Measurements from ENCODE around the gene KDM3B. TPM values are rescaled to one million over a fixed set of nuclear protein-coding genes. Genes with fewer than 3 reads are reported as not detected.

KDM3B gene
- polyA plus RNA-seq, 4 donors, result 18.6 to 63.2 (median 25.2) TPM

DNA sequence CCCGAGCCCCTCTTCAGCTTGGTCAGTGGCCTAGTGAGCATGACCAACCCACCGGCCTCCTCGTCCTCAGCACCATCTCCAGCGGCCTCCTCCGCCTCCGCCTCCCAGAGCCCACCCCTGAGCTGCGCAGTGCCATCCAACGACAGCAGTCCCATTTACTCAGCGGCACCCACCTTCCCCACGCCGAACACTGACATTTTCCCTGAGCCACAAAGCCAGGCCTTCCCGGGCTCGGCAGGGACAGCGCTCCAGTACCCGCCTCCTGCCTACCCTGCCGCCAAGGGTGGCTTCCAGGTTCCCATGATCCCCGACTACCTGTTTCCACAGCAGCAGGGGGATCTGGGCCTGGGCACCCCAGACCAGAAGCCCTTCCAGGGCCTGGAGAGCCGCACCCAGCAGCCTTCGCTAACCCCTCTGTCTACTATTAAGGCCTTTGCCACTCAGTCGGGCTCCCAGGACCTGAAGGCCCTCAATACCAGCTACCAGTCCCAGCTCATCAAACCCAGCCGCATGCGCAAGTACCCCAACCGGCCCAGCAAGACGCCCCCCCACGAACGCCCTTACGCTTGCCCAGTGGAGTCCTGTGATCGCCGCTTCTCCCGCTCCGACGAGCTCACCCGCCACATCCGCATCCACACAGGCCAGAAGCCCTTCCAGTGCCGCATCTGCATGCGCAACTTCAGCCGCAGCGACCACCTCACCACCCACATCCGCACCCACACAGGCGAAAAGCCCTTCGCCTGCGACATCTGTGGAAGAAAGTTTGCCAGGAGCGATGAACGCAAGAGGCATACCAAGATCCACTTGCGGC lies 114.6 kb downstream of the KDM3B start:
- Histone ChIP-seq H3K27me3 (ENCODE audit: control insufficient read depth in 3 of 3, insufficient read depth in 3 of 3, low read length in 3 of 3) (peaks cover 0 to 4% (median 0%) of the 10 kb centered on the region in 3 donors), H3K27ac (ENCODE audit: low read depth in 1 of 3, low read length in 2 of 3) (no peak overlapping the region), H3K4me3 (ENCODE audit: low read depth in 1 of 3, low read length in 3 of 3) (peak overlapping the region in 2 of 3 donors; percentile 84 to 85), H3K36me3 (ENCODE audit: control insufficient read depth in 3 of 3, insufficient read depth in 2 of 3, low read depth in 1 of 3, low read length in 3 of 3) (peaks cover 0 to 19% (median 3%) of the 10 kb centered on the region in 3 donors), H3K4me1 (ENCODE audit: control insufficient read depth in 3 of 3, insufficient read depth in 2 of 3, low read depth in 1 of 3, low read length in 2 of 3) (peaks cover 0 to 18% (median 8%) of the 10 kb centered on the region in 3 donors), H3K9me3 (ENCODE audit: control insufficient read depth in 2 of 2, insufficient read depth in 1 of 2, low read depth in 1 of 2, low read length in 1 of 2) (no peaks in the 10 kb centered on the region)
- 93 to 95% (median 93%) methylated on average over 45 of the region's 45 CpGs for WGBS, 3 donors
- DNase-seq (no peak), FAIRE-seq (no peak)

DNA sequence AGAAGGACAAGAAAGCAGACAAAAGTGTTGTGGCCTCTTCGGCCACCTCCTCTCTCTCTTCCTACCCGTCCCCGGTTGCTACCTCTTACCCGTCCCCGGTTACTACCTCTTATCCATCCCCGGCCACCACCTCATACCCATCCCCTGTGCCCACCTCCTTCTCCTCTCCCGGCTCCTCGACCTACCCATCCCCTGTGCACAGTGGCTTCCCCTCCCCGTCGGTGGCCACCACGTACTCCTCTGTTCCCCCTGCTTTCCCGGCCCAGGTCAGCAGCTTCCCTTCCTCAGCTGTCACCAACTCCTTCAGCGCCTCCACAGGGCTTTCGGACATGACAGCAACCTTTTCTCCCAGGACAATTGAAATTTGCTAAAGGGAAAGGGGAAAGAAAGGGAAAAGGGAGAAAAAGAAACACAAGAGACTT lies 115.2 kb downstream of the KDM3B start:
- no peak for FAIRE-seq
- Histone ChIP-seq H3K27ac (ENCODE audit: low read depth in 1 of 3, low read length in 2 of 3) (no peak overlapping the region), H3K4me3 (ENCODE audit: low read depth in 1 of 3, low read length in 3 of 3) (peak overlapping the region in 1 of 3 donors; percentile 6), H3K36me3 (ENCODE audit: control insufficient read depth in 3 of 3, insufficient read depth in 2 of 3, low read depth in 1 of 3, low read length in 3 of 3) (peaks cover 0 to 19% (median 3%) of the 10 kb centered on the region in 3 donors), H3K4me1 (ENCODE audit: control insufficient read depth in 3 of 3, insufficient read depth in 2 of 3, low read depth in 1 of 3, low read length in 2 of 3) (peaks cover 0 to 18% (median 8%) of the 10 kb centered on the region in 3 donors), H3K27me3 (ENCODE audit: control insufficient read depth in 3 of 3, insufficient read depth in 3 of 3, low read length in 3 of 3) (peaks cover 0 to 4% (median 0%) of the 10 kb centered on the region in 3 donors), H3K9me3 (ENCODE audit: control insufficient read depth in 2 of 2, insufficient read depth in 1 of 2, low read depth in 1 of 2, low read length in 1 of 2) (no peaks in the 10 kb centered on the region)
- WGBS, 3 donors, result 90 to 96% (median 94%) methylated on average over 14 of the region's 14 CpGs
- DNase-seq, result peak in 1 of 2 donors; percentile 51

DNA sequence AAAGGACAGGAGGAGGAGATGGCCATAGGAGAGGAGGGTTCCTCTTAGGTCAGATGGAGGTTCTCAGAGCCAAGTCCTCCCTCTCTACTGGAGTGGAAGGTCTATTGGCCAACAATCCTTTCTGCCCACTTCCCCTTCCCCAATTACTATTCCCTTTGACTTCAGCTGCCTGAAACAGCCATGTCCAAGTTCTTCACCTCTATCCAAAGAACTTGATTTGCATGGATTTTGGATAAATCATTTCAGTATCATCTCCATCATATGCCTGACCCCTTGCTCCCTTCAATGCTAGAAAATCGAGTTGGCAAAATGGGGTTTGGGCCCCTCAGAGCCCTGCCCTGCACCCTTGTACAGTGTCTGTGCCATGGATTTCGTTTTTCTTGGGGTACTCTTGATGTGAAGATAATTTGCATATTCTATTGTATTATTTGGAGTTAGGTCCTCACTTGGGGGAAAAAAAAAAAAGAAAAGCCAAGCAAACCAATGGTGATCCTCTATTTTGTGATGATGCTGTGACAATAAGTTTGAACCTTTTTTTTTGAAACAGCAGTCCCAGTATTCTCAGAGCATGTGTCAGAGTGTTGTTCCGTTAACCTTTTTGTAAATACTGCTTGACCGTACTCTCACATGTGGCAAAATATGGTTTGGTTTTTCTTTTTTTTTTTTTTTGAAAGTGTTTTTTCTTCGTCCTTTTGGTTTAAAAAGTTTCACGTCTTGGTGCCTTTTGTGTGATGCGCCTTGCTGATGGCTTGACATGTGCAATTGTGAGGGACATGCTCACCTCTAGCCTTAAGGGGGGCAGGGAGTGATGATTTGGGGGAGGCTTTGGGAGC lies 115.9 kb downstream of the KDM3B start:
- FAIRE-seq, result no peak
- Histone ChIP-seq H3K27me3 (ENCODE audit: control insufficient read depth in 3 of 3, insufficient read depth in 3 of 3, low read length in 3 of 3) (peaks cover 0 to 4% (median 0%) of the 10 kb centered on the region in 3 donors), H3K36me3 (ENCODE audit: control insufficient read depth in 3 of 3, insufficient read depth in 2 of 3, low read depth in 1 of 3, low read length in 3 of 3) (peaks cover 0 to 19% (median 3%) of the 10 kb centered on the region in 3 donors), H3K4me1 (ENCODE audit: control insufficient read depth in 3 of 3, insufficient read depth in 2 of 3, low read depth in 1 of 3, low read length in 2 of 3) (peaks cover 0 to 15% (median 8%) of the 10 kb centered on the region in 3 donors), H3K9me3 (ENCODE audit: control insufficient read depth in 2 of 2, insufficient read depth in 1 of 2, low read depth in 1 of 2, low read length in 1 of 2) (no peaks in the 10 kb centered on the region), H3K27ac (ENCODE audit: low read depth in 1 of 3, low read length in 2 of 3) (no peak overlapping the region), H3K4me3 (ENCODE audit: low read depth in 1 of 3, low read length in 3 of 3) (peak overlapping the region in 1 of 3 donors; percentile 6)
- WGBS, 3 donors, result 83 to 95% (median 87%) methylated on average over 7 of the region's 7 CpGs
- DNase-seq, result peak in 1 of 2 donors; percentile 67

DNA sequence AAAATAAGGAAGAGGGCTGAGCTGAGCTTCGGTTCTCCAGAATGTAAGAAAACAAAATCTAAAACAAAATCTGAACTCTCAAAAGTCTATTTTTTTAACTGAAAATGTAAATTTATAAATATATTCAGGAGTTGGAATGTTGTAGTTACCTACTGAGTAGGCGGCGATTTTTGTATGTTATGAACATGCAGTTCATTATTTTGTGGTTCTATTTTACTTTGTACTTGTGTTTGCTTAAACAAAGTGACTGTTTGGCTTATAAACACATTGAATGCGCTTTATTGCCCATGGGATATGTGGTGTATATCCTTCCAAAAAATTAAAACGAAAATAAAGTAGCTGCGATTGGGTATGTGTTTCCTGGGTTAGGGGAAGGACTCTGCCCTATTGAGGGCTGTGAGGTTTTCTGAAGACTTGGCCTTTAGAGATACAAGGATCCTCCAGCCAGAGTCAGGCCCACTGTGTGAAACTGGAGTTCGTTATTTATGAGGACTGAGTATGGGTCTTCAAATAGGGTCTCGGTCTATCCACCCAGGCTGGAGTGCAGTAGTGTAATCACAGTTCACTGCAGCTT lies 116.6 kb downstream of the KDM3B start:
- peak overlapping the region in 1 of 3 donors; percentile 41 for H3K27ac ChIP-seq (ENCODE audit: low read depth in 1 of 3, low read length in 2 of 3)
- peak in 1 of 2 donors; percentile 81 for DNase-seq

DNA sequence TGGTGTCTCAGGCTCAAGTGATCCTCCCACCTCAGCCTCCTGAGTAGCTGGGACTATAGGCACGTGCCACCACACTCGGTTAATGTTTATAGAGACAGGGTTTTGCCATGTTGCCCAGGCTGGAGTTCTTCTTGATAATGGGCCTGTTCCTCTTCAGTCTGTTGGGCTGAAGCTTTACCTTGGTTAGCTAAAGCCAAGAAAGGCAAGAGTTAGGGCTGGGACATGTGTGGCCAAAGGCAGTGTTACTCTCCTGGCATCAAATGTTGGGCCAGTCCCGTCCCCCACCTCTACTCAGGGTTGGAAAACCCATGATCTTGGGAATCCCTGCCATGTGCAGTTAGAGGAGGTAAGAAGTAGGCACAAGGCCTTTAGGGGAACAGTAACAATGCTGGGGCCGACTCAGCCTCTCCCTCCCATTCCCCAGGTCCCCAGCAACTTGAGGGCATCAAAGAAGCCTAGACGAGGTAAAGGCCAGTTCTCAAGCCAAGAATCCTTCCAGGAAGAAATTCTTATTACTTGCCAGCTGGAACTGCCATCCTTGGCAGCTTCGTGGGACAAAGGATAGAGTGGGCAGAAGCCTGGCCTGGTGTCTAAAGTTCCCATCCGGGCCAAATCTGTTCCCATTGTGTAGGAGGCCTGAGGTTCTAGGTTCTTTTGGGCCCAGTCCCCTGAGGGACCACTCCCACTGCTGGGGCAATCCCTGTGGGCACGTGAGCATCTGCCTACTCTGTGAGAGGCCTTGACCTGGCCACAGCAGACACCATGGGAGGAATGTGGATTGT lies 117.2 kb downstream of the KDM3B start:
- Histone ChIP-seq H3K4me1 (ENCODE audit: control insufficient read depth in 3 of 3, insufficient read depth in 2 of 3, low read depth in 1 of 3, low read length in 2 of 3) (peaks cover 0 to 12% (median 8%) of the 10 kb centered on the region in 3 donors), H3K9me3 (ENCODE audit: control insufficient read depth in 2 of 2, insufficient read depth in 1 of 2, low read depth in 1 of 2, low read length in 1 of 2) (no peaks in the 10 kb centered on the region), H3K36me3 (ENCODE audit: control insufficient read depth in 3 of 3, insufficient read depth in 2 of 3, low read depth in 1 of 3, low read length in 3 of 3) (peaks cover 0 to 19% (median 3%) of the 10 kb centered on the region in 3 donors), H3K4me3 (ENCODE audit: low read depth in 1 of 3, low read length in 3 of 3) (no peak overlapping the region), H3K27me3 (ENCODE audit: control insufficient read depth in 3 of 3, insufficient read depth in 3 of 3, low read length in 3 of 3) (peaks cover 0 to 4% (median 0%) of the 10 kb centered on the region in 3 donors), H3K27ac (ENCODE audit: low read depth in 1 of 3, low read length in 2 of 3) (peak overlapping the region in 1 of 3 donors; percentile 41)
- no peak for FAIRE-seq
- peak in 1 of 2 donors; percentile 85 for DNase-seq
- WGBS, 3 donors, result 70 to 74% (median 71%) methylated on average over 8 of the region's 8 CpGs

More for the DNA sequence above, 116.6 kb downstream of the KDM3B start:
- no peak for FAIRE-seq
- WGBS, 3 donors, result 90 to 95% (median 92%) methylated on average over 8 of the region's 8 CpGs
- H3K4me1 ChIP-seq (ENCODE audit: control insufficient read depth in 3 of 3, insufficient read depth in 2 of 3, low read depth in 1 of 3, low read length in 2 of 3), result peaks cover 0 to 12% (median 8%) of the 10 kb centered on the region in 3 donors
- peaks cover 0 to 19% (median 3%) of the 10 kb centered on the region in 3 donors for H3K36me3 ChIP-seq (ENCODE audit: control insufficient read depth in 3 of 3, insufficient read depth in 2 of 3, low read depth in 1 of 3, low read length in 3 of 3)
- no peaks in the 10 kb centered on the region for H3K9me3 ChIP-seq (ENCODE audit: control insufficient read depth in 2 of 2, insufficient read depth in 1 of 2, low read depth in 1 of 2, low read length in 1 of 2)
- no peak overlapping the region for H3K4me3 ChIP-seq (ENCODE audit: low read depth in 1 of 3, low read length in 3 of 3)
- H3K27me3 ChIP-seq (ENCODE audit: control insufficient read depth in 3 of 3, insufficient read depth in 3 of 3, low read length in 3 of 3), result peaks cover 0 to 4% (median 0%) of the 10 kb centered on the region in 3 donors

DNA sequence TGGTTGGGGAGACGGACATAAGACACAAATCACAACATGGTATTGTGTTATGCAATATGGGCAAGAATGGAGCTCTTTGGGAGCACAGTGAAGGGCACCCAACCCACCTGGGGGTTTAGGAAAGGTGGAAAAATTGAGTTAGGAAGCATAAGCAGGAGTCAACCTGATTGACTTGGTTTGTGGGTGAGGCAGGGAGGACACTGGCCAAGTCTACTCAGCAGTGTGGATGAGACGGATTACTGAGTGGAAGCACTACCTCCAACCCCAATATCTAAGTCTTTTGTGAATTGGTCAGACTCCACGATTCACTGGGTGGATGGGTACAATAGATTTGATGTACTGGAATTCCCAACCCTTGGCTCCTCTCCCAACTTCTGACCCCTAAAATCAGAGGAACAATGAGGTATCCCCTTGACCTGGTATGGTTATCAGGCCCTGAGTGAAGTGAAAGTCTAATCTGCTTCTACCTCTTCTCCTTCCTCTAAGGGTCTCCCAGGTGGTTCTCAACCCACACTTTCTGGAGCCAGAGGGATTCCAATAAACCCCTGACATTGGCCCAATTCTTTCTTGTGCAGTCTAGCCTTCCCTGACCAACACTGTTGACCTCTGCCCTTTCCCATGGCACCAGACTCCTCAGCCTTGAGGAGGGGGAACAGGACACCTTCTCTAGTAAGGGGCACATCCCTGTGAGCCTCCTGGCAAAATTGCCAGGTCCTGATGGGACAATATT lies 118.0 kb downstream of the KDM3B start:
- WGBS, 3 donors, result 79 to 88% (median 81%) methylated on average over 3 of the region's 3 CpGs
- no peak overlapping the region for H3K4me3 ChIP-seq (ENCODE audit: low read depth in 1 of 3, low read length in 3 of 3)
- peaks cover 0 to 12% (median 8%) of the 10 kb centered on the region in 3 donors for H3K4me1 ChIP-seq (ENCODE audit: control insufficient read depth in 3 of 3, insufficient read depth in 2 of 3, low read depth in 1 of 3, low read length in 2 of 3)
- no peak for FAIRE-seq
- H3K9me3 ChIP-seq (ENCODE audit: control insufficient read depth in 2 of 2, insufficient read depth in 1 of 2, low read depth in 1 of 2, low read length in 1 of 2), result no peaks in the 10 kb centered on the region
- peaks cover 0 to 19% (median 3%) of the 10 kb centered on the region in 3 donors for H3K36me3 ChIP-seq (ENCODE audit: control insufficient read depth in 3 of 3, insufficient read depth in 2 of 3, low read depth in 1 of 3, low read length in 3 of 3)
- H3K27me3 ChIP-seq (ENCODE audit: control insufficient read depth in 3 of 3, insufficient read depth in 3 of 3, low read length in 3 of 3), result peaks cover 0 to 4% (median 0%) of the 10 kb centered on the region in 3 donors
- DNase-seq, result no peak
- H3K27ac ChIP-seq (ENCODE audit: low read depth in 1 of 3, low read length in 2 of 3), result no peak overlapping the region

DNA sequence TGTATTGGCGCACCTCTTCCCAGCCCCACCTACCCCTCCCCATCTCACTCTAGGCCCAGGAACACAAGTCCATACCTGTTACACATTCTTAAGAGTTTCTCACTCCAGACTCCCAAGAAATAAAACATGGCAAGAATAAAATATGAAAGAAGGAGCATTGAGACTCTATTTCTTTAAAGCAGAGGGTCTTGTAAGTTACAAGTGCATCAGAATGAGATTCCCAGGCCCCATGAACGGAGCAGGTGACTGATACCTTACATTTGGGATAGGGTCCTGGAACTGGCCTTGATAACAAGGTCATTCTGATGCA lies 118.5 kb downstream of the KDM3B start:
- H3K9me3 ChIP-seq (ENCODE audit: control insufficient read depth in 2 of 2, insufficient read depth in 1 of 2, low read depth in 1 of 2, low read length in 1 of 2), result no peaks in the 10 kb centered on the region
- H3K27ac ChIP-seq (ENCODE audit: low read depth in 1 of 3, low read length in 2 of 3), result no peak overlapping the region
- H3K4me1 ChIP-seq (ENCODE audit: control insufficient read depth in 3 of 3, insufficient read depth in 2 of 3, low read depth in 1 of 3, low read length in 2 of 3), result peaks cover 0 to 11% (median 8%) of the 10 kb centered on the region in 3 donors
- no peaks in the 10 kb centered on the region for H3K27me3 ChIP-seq (ENCODE audit: control insufficient read depth in 3 of 3, insufficient read depth in 3 of 3, low read length in 3 of 3)
- no peak overlapping the region for H3K4me3 ChIP-seq (ENCODE audit: low read depth in 1 of 3, low read length in 3 of 3)
- peaks cover 0 to 19% (median 3%) of the 10 kb centered on the region in 3 donors for H3K36me3 ChIP-seq (ENCODE audit: control insufficient read depth in 3 of 3, insufficient read depth in 2 of 3, low read depth in 1 of 3, low read length in 3 of 3)
- 86 to 95% (median 92%) methylated on average over 2 of the region's 2 CpGs for WGBS, 3 donors
- DNase-seq (no peak), FAIRE-seq (no peak)
